K562 (cell line): ENCODE data around the gene CD93. TPM values are rescaled to one million over a fixed set of nuclear protein-coding genes. Genes with fewer than 3 reads are reported as not detected.

Source experiments
- DDX20 ChIP-seq: fragments of 450-650 bp; IDR thresholded peaks from 2 replicates; pipeline ENCODE4 v1.6.1; 2016; ENCODE audit warnings: missing genetic modification characterization, low read depth, mild to moderate bottlenecking, missing compliant biosample characterization, moderate library complexity
- FOSL1 ChIP-seq: fragments of 200-800 bp; sonication (Bioruptor generic); conservative IDR thresholded peaks from 2 replicates; pipeline ENCODE4 v1.6.1; 2016; ENCODE audit warnings: missing genetic modification characterization, missing compliant biosample characterization
- FOXP1 ChIP-seq: sonication (generic); formaldehyde crosslinking; IDR thresholded peaks from 2 replicates; pipeline ENCODE4 v1.8.0; 2022; ENCODE audit warnings: mild to moderate bottlenecking, missing genetic modification reagents
- FOXP4 ChIP-seq: sonication (generic); formaldehyde crosslinking; IDR thresholded peaks from 2 replicates; pipeline ENCODE4 v1.8.0; 2022; ENCODE audit warnings: mild to moderate bottlenecking, missing genetic modification reagents, borderline replicate concordance
- NFIX ChIP-seq: fragments of 250-450 bp; sonication (Bioruptor Pico); IDR thresholded peaks from 2 replicates; pipeline ENCODE4 v1.4.0; 2020; ENCODE audit warnings: low read depth, mild to moderate bottlenecking, moderate library complexity
- SIN3B ChIP-seq: fragments of 450-650 bp; IDR thresholded peaks from 2 replicates; pipeline ENCODE4 v1.6.1; 2017; ENCODE audit warnings: low read depth, mild to moderate bottlenecking, moderate library complexity
- ZNF589 ChIP-seq: fragments of 200-800 bp; sonication (Bioruptor generic); IDR thresholded peaks from 2 replicates; pipeline ENCODE4 v1.6.1; 2016; ENCODE audit warnings: low read depth, missing genetic modification characterization, missing compliant biosample characterization
- ZNF764 ChIP-seq: fragments of 250-450 bp; sonication (Bioruptor Pico); IDR thresholded peaks from 2 replicates; pipeline ENCODE4 v1.4.0; 2020; ENCODE audit warnings: low read depth, mild to moderate bottlenecking, moderate library complexity
- ZNF830 ChIP-seq: fragments of 250-450 bp; sonication (Bioruptor Pico); IDR thresholded peaks from 2 replicates; pipeline ENCODE4 v1.5.0; 2021; ENCODE audit warnings: mild to moderate bottlenecking
- polyA plus RNA-seq, 8 experiments: library from polyadenylated mRNA; depleted of rRNA in 4 of 8; stranded (reverse) in 5 of 8; unstranded in 3 of 8; fragments of >200 nt; fragmentation: Nextera tagmentation in 2 of 8; fragmentation: Illumina TruSeq in 1 of 8; extraction: Ambion mirVana in 2 of 8; extraction: Trizol in 1 of 8; gene quantifications; 2 replicates each; pipeline versions ENCODE4 v1.2.1 to v1.2.3, GENCODE V29; 2011 to 2014; ENCODE audit warnings: inconsistent platforms in 1 of 8, missing spikeins in 1 of 8
- total RNA-seq, 7 experiments: library from RNA; depleted of rRNA in 6 of 7; stranded (reverse); fragments of >200 nt in 6 of 7; fragmentation: Illumina TruSeq in 2 of 7; extraction: Trizol in 2 of 7; gene quantifications; 2 replicates each; pipeline versions ENCODE4 v1.2.1 to v1.2.3, GENCODE V29; 2011 to 2021; ENCODE audit warnings: low replicate concordance in 1 of 7
- TF ChIP-seq, protein P1 (sequence below): fragments of 250-450 bp; sonication (Bioruptor Pico); IDR thresholded peaks from 2 replicates; pipeline ENCODE4 v1.4.0; 2020
- TF ChIP-seq, protein P2 (sequence below), 2 experiments: fragments of 450-650 bp in 1 of 2; sonication (generic) in 1 of 2; formaldehyde crosslinking in 1 of 2; IDR thresholded peaks in 1 of 2; conservative IDR thresholded peaks in 1 of 2; 2 replicates each; pipeline versions ENCODE4 v1.6.1 to v1.8.1; 2016 to 2023; ENCODE audit warnings: mild to moderate bottlenecking in 2 of 2, moderate library complexity in 2 of 2, inconsistent platforms in 1 of 2, missing genetic modification reagents in 1 of 2

Gene CD93
- total and polyA plus RNA-seq, 9 of the 15 experiments (the other 6 are each of a cell fraction or from before 2014, with no cell fraction given): 0.03 to 0.20 (median 0.05) TPM

- TF ChIP-seq FOSL1 (no peak), NFIX (CRISPR knock-in tag) (no peak), SIN3B (no peak), ZNF764 (no peak), FOXP1 (CRISPR knock-in tag) (no peak), FOXP4 (CRISPR knock-in tag) (no peak), DDX20 (tag) (no peak), ZNF589 (CRISPR knock-in tag) (no peak), ZNF830 (CRISPR knock-in tag) (no peak)
- TF ChIP-seq, protein P1, sequence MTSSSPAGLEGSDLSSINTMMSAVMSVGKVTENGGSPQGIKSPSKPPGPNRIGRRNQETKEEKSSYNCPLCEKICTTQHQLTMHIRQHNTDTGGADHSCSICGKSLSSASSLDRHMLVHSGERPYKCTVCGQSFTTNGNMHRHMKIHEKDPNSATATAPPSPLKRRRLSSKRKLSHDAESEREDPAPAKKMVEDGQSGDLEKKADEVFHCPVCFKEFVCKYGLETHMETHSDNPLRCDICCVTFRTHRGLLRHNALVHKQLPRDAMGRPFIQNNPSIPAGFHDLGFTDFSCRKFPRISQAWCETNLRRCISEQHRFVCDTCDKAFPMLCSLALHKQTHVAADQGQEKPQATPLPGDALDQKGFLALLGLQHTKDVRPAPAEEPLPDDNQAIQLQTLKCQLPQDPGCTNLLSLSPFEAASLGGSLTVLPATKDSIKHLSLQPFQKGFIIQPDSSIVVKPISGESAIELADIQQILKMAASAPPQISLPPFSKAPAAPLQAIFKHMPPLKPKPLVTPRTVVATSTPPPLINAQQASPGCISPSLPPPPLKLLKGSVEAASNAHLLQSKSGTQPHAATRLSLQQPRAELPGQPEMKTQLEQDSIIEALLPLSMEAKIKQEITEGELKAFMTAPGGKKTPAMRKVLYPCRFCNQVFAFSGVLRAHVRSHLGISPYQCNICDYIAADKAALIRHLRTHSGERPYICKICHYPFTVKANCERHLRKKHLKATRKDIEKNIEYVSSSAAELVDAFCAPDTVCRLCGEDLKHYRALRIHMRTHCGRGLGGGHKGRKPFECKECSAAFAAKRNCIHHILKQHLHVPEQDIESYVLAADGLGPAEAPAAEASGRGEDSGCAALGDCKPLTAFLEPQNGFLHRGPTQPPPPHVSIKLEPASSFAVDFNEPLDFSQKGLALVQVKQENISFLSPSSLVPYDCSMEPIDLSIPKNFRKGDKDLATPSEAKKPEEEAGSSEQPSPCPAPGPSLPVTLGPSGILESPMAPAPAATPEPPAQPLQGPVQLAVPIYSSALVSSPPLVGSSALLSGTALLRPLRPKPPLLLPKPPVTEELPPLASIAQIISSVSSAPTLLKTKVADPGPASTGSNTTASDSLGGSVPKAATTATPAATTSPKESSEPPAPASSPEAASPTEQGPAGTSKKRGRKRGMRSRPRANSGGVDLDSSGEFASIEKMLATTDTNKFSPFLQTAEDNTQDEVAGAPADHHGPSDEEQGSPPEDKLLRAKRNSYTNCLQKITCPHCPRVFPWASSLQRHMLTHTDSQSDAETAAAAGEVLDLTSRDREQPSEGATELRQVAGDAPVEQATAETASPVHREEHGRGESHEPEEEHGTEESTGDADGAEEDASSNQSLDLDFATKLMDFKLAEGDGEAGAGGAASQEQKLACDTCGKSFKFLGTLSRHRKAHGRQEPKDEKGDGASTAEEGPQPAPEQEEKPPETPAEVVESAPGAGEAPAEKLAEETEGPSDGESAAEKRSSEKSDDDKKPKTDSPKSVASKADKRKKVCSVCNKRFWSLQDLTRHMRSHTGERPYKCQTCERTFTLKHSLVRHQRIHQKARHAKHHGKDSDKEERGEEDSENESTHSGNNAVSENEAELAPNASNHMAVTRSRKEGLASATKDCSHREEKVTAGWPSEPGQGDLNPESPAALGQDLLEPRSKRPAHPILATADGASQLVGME (CRISPR knock-in tag): no peak
- TF ChIP-seq, protein P2, sequence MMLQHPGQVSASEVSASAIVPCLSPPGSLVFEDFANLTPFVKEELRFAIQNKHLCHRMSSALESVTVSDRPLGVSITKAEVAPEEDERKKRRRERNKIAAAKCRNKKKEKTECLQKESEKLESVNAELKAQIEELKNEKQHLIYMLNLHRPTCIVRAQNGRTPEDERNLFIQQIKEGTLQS (IDR thresholded peaks at IDR 0.05): no peak
- TF ChIP-seq, protein P2 (CRISPR knock-in tag; conservative IDR thresholded peaks at IDR 0.05): no peak
- TF ChIP-seq, all 486 proteins: peak for 0
Measured at GRCh38 chr20:23112595-23112994, 26.5 kb upstream of the CD93 start (continued).
